SW 1271 (cell line): ENCODE results near the gene GPRIN3.

ENCODE experiments used
- DNase-seq, 2 experiments: peaks; one replicate each; lab custom pipeline; 2025; lab: John Stamatoyannopoulos, UW

GPRIN3 gene

DNA sequence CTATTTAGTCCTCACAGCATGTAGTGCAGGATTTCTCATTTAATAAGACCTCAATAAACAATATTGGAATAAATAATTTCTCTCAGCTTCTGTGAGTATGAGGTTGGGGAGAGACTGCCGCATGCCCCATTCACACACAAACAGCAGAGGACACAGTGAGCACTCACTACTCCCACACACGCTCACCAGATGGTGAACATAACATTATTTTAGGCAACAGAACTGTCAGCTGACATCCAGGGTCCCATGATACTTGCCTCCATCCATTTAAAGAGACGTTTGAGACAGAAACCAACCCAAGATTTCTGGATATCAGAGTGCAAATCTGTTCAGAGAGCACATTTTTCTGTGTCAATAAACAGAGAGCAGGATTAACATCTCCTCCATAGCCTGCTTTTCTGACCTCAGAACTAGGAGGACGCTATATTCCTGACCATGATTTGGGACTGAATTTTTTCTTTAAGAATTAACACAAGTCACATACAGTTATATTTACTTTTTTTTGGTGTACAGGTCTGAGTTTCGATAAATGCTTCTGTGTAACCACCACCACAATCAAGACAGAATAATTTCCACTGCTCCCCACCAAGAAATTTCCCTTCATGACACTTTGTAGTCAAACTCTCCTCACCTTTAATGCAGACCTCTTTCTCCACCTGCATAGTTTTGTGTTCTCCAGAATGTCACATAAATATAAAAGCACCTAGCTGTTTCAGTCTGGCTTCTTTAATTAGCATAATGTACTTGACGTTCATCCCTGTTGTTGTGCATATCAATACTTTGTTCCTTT, 16.7 kb downstream of the GPRIN3 start:
- no peak for DNase-seq

DNA sequence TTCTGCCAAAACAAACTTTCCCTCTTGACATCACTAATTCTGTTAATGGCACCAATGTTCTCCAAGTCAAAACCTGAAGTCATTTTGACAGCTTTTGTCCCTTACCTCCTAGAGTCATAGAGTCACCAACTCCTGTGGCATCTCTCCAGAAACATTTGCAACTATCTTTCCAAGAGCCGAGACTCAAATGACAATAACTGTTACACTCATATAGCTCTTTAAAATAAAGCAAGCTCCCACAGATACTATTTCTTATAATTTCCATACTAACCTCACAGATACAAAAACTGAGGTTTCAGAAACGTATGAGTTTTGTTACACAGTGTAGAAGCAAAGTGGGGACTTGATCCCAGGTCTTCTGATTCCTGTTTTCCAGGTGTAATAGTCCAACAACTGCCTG, 18.3 kb downstream of the GPRIN3 start:
- no peak for DNase-seq

DNA sequence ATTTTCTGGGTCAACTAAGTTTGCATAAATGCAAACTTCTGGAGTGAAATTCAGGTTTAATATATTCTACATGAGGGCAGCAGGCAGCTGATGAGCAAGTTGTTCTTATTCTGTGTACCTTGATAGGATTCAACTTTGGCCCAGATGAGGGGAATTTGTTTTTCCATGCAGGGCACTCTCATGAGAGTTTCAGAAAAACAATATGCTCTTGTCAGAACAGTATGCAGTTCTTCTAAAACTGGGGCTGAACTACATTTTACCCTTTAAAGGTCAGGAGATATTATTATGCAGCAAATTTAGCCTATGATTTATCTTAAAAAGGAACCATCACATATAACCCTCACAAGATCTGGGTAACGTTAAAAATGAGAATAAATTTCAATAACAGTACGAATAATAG, 19.2 kb downstream of the GPRIN3 start:
- no peak for DNase-seq

DNA sequence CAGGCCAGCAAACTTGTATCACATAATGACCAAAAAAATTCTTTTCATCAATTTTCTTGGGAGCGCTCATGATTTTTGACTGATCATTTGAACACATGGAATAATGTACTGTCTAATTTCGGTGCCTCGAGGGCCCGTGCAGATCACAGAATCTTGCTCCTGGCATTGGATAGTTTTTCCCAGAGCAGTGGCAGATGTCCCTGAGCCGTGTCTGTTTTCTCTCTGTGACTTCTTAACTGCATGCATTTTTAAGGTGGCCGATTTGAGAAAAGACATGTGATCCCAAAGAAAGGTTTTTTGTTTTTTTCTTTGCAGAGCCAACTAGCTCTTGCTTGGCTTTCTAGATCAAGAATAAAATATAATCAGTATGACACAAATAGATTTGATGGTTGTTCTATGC, 19.7 kb downstream of the GPRIN3 start:
- no peak for DNase-seq

DNA sequence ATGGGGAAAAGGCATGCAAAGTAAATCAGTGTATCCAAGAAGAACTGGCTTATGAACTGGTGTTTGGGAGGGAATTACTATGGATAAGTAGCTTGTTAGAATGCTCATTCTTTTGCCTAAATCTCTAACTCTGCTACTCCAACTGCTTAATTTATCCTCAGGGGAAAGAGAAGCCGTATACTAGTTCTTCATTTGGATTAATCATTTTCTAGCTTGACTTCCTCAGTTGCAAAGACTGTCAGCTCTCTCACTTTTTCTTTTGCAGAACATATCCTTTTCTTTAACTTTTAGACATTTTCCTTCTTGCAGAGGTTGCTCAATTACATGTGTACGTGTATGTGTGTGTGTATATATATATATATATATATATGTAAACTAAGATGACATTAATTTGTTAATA, 21.9 kb downstream of the GPRIN3 start:
- DNase-seq, result no peak

DNA sequence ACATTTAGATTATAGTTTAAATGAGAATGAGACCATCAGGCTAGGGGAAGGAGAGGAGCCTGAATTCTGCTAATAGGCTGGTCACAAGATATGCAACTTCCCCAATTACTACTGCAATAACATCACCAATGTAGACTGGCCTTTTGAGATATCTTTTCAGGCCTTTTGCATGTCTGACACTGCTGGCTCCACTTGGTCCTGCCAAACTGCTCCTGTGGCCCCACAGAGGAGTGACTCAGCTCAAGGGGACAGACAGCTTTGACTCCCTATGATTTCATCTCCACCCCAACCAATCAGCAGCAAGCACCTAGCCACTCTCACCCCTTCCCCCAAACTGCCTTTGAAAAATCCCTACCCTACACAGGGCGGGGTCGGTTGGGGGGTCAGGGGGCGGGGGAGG, 22.8 kb downstream of the GPRIN3 start:
- DNase-seq, result no peak

DNA sequence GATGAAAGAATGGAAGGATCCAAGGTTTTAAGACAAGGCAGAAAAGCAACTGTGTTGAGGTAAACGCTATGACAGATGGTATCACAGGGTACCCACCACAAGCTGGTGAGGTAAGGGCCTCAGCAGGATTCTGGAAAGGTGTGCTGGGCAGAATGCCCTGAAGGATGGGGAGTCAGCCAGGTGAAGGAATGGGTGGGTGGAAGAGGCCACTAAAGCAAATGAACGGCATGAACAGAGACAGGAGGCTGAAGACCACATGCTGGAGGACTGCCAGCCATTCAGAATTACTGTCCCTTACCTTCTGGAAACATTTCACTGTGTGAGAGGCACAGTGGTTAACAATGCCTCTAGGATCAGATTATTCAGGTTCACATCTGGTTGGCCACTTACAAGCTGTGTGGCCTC, 23.6 kb downstream of the GPRIN3 start:
- DNase-seq, result no peak

DNA sequence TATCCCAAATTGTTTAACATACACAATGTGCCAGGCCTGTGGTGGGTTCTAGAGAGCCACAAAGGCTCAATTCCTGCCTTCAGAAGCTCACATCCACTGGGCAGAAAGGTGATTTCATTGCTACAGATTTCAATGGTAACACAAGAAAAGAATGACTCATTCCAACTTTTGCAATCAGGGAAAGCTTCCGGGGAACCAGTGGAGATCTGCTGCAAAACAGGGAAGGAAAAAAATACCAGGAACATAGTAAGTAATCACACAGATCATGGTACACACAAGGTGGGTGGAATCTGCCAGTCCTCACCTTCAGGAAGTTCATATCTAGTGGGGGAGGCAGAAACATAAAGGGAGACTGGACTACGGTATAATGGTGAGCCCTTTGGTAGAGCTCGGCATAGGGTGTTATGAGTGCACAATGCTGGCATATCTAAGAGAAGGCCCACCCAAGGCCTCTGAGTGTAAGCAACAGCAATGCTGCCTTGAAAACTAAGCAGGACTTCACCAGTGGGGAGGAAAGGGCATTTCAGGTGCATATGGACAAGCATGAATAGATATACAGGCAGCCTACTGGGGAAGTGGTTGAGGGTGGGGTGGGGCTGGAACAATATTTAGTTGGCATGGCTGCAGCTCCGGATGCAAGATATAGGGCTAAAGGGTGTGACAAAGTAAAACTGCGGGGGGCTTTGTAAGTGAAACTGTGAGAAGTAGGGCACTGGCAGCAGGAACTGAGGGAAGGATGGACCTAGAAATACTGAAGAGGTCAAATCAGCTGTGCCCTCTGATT, 24.2 kb downstream of the GPRIN3 start:
- DNase-seq, result no peak

DNA sequence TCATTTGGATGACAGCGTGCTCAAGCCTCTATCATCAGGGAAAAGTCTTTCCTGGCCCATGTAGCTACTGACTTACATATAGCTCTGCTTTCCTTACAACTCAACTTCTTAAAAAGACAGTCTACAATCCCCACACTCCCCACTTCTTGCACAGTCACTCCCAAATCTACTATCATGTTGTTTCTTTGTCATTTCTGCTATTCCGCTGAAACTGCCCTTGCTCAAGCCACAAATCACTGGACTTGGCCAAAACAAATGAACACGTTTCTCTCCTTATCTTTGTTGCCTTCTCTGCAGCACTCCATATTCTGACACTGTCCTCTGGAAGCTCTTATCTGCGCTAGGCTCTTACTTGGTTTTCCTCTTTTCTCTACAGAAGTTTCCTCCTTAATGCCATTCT, 28.2 kb downstream of the GPRIN3 start:
- DNase-seq, result no peak

DNA sequence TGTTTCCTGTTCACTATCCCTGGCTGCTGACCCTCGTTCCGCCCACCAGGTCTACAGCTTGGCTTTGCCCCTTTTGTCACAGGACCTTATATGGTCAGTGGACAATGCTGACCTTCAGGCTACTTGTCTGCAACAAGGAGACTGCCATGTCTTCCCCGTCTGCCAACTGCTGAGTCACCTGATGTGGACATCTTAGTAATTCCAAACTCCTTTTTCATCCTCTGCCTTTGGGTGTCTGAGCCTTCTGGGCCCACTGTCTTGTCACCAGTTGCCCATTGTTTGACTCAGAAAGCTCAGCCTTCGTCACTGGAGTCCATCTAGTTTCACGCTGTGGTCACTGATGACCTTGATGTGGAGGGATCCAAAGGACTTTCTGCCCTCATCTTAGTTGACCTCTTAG, 30.2 kb downstream of the GPRIN3 start:
- DNase-seq, result no peak

DNA sequence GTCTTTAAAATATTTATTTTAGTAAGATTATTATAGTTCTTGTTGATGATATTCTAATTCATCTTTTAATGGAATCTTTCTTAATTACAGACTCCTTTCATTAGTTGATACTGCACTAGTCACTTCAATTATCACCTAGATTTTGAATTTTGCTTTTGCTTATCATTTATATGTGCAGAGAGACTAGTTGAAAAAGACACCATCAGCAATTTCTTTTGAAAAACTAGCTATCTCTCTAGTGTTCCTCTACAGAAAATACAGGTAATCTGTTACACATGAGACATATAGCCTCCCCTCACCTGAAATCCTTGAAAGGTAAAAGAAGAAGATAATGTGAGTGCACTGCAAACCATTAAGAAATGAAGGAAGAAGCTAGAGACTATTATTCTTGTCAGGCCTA, 31.3 kb downstream of the GPRIN3 start:
- no peak for DNase-seq

DNA sequence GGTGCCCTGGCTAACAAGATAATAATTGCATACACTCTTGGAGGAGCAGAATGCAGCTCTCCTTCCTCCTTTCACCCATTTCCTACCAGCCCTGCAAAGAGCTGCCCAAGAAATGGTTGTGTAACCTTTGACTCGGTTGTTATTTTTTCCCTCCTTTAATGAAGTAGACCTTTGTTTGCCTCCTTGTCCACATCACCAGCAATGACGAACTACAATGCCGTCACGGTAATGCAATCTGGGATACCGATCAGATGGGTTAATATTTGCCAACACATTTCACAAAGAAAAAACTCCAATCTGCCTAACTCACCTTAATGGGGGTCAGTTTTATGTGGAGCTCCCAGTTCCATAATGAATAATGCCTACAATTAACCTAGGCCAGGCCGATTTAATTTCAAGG, 32.0 kb downstream of the GPRIN3 start:
- DNase-seq, result no peak

DNA sequence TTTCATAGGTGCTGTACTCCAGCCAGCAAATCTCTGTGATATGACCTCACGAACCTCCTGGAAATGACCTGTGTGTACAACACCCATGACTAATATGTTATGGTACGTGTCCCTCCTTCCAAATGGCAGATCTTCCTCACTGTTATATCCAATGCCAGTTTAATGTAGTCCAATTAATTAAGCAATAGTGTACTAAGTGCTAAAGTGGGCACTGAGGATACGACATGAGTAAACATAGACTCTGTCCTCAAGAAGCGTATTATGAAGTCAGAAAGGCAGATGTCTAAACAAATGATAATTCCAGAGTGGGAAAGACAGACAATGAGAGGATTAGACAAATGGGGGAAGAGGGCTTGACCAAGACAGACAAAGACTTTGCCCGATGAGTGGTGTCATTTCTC, 33.9 kb downstream of the GPRIN3 start:
- DNase-seq, result no peak

DNA sequence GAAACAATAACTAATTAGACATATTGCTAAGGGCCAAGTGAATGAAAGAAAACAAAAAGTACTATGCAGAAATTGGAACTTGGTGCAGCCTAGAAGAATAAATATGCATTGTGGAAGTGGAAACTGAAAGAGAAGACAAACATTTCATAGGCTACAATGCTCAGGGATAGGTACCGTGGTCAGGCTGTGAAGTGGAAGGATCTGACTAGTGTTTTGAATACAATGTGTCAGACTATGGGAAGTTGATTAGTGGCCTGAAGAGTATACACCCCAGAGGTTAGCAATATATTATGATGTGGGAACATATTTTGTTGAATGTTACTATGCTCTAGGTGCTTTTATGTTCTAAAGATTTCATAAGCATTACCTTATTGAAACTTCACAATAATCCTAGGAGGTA, 36.8 kb downstream of the GPRIN3 start:
- no peak for DNase-seq

DNA sequence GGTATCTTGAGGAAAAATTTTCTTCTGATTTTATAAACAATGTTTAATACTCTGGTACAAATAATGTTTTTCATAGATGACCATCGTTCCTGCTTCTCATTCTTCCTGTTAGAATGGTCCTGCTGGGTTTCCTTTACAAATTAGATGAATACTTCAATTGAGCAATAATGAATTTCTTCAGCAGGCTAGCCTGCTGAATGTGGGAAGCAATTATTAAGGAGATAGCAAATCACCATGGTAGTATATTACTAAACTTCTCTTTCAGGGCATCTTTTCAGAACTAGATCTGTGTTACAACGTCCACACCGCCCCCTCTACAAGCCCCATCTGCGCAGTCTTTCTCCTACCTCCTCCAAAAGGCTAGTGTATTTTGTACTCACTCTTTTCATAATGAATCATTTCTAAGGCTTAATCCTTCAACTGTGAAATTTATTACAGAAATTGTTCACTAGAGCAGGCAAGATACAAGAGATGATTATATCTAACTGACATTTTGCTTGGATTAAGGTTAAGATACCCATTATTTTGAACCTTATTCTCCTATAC, 38.4 kb downstream of the GPRIN3 start:
- no peak for DNase-seq

DNA sequence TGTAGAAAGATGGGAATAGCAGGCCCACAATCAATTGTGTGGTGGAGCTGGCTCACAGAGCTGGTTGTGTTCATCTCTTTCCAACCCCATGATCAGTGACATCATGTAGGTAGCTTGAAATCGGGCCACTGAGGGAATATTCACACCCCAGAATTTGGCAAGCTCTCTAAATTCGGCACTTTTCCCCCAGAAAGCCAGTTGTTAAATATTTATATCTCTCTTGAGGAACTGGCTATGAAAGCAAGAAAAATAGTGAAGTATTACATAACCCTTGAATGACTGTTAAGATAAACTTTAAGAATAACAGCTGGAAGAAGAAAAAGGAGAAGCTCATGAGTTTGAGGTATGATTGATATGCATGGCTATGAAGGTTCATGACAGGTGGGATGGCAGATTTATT, 38.9 kb downstream of the GPRIN3 start:
- no peak for DNase-seq

DNA sequence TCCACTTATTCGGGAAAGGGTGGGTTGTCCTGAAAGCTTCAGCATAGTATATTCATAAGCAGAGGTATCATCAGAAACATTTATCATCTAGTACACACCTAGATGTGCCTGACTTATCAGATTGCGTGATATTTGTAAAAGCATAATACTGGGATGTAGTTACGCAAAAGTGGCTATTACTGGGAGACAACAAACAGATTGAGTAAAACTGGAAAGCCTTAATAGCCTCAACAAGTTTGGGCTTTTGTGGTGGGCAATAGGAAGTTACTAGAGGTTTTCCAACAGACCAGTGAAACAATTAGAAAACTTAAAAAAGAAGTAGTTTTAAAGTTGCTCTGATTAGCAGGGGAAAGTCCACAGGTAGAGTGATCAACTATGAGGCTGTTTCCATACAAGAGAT, 39.8 kb downstream of the GPRIN3 start:
- DNase-seq, result no peak

DNA sequence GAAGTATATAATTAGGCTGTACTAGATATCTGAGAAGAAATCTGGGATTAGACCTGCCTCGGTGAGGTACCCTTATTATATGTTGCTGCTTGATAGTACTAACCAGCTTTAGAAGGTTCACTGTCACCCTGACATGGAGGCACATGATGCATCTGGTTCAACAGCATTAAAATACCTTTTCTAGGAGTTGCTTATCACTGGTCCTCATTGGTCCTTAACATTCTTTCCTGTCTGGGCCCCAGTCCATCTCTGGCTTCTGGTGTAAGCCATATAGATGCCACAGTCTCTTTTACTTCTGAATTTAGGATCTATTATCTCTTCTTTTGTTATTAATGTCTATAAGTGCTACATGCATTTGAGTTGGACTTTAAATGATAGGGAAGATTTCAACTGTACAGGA, 40.2 kb downstream of the GPRIN3 start:
- no peak for DNase-seq

DNA sequence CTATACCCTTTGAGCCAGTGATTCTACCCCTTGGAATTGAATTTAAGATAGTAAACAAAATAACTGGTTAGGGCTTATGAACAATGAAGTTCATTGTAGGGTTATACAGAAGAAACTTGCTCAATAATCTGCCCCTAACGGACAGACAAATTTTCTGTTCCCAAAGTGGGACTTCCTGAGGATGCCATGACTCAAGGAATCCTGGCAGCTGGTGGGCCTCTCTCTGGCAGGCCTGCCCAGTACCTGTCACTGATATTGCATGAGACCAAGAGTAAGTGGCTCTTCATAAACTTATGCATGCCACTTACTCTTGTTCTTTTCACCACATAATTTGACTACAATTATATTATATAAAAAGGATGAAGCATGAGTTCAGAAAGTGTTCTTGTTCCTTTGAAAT, 41.5 kb downstream of the GPRIN3 start:
- no peak for DNase-seq

DNA sequence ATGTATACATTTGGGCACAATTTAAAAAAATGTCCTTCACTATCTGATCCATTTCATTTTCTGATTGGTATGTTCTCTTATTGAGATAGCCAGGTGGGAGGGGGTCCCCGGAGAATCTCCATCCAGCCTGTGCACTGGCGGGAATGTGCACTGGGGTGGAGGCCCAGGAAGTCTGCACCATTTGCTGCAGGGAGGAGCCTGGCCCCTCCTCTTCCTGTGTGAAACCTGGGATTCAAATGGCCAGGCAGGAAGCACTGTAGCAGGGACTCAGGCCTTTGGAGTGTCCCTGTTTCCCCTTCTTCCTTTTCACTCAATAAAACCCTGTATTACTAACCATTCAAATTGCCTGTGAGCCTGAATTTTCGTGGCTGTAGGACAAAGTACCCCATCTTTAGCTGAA, 44.3 kb downstream of the GPRIN3 start:
- no peak for DNase-seq

DNA sequence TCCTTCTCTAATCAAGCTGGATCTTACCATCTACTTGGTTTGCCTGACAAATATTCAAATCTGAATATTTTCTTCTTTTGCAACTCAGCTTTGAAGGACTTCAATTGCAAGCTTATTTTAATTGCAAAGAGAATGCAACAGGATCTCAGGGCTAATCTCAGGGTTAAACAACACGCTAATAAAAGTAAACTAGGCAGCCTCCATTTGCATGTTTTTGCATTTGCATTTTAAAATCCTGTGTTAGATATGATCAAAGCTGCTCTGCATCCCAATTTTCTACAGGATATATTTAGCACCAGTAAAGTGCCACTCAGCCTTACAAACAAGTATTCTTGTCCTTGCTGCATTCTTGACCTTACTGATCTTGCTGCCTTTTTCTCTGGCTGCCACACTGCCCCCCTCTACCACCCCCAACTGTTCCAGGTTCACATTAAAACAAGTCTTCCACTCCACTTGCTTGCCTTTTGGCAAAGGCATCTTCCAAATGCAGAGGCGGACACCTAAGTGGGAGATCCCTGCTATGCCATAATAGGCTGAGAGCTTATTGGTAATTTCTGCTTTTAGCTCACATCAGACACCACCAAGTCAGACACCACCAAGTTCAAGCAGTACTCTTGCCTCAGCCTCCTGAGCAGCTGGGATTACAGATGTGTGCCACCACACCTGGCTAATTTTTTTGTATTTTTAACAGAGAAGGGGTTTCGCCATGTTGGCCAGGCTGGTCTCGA, 48.1 kb downstream of the GPRIN3 start:
- DNase-seq, result no peak

DNA sequence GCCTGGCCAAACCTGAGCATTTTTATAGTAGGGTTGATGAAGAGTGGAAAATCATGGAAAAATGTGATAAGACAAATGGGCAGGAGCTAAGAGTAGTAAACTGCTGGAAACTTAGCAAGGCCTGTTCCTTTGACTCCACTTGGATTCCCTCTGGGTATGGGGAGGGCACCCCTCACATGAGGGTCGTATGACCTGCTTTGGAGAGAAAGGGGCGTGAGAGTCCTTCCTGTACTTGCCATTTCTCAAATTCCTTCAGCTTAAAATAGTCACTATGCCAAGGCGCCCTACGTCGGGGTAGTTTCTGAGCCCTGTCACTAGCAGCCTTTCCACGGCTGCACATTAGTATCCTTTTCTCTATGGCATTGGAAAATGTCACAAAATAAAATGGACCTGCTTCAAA, 49.1 kb downstream of the GPRIN3 start:
- DNase-seq, result no peak

DNA sequence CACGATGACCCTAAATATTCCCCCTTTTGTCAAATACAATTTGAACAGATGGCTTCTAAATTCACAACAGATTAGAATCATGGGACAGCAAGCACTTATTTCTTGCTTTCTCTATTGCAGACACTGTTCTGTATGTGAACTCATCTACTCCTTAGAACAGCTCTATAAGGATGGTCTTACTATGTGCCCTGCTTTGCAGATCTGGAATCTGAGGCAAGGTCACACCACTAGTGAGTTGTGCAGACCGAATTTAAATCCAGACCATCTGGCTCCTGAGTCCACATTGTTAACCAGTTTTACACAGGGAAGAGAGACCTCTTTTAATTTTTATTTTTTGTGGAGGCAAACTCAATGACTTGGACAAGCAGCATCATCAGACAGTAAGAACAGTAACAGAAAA, 50.2 kb downstream of the GPRIN3 start:
- DNase-seq, result no peak
